ENCODE data around the gene PLCG2.

The PLCG2 gene

DNA sequence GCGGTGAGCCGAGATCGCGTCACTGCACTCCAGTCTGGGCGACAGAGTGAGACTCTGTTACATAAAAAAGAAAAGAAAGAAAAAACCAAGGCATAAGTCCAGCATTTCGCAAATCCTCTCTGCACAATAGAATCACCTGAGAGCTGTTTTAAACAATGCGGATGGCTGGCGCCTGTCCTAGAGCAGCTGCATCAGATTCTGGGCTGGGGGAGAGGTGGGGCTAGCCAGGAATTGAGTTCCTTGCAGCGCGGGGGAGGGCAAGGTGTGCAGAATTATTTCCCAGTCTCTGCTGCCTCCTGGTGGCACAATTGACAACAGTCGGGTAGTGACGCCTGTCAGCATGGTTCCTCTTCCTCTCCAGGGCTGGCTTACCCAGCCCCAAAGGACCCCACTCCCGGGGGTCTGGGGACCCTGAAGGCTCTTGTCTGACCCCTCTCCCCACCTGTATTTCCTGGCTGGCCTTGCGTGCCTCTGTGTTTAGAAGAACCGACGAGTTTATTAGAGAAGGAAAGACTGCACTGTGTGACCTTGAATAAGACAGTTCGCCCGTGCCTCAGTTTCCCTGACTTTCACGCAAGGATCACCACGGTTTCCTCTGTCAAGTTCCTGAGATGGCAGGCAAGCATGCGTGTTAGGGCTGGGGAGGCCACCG is 41.1 kb upstream of the PLCG2 start:
- TF ChIP-seq, protein P1, sequence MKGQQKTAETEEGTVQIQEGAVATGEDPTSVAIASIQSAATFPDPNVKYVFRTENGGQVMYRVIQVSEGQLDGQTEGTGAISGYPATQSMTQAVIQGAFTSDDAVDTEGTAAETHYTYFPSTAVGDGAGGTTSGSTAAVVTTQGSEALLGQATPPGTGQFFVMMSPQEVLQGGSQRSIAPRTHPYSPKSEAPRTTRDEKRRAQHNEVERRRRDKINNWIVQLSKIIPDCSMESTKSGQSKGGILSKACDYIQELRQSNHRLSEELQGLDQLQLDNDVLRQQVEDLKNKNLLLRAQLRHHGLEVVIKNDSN (IDR thresholded peaks at IDR 0.05): no peak
- TF ChIP-seq, protein P2, sequence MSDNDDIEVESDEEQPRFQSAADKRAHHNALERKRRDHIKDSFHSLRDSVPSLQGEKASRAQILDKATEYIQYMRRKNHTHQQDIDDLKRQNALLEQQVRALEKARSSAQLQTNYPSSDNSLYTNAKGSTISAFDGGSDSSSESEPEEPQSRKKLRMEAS (IDR thresholded peaks at IDR 0.05): peak; percentile 39; the same call in 1 of the 2 replicates
- no peak for TF ChIP-seq TAF1 (IDR thresholded peaks at IDR 0.05; ENCODE audit: low read depth)
- TF ChIP-seq, protein P3, sequence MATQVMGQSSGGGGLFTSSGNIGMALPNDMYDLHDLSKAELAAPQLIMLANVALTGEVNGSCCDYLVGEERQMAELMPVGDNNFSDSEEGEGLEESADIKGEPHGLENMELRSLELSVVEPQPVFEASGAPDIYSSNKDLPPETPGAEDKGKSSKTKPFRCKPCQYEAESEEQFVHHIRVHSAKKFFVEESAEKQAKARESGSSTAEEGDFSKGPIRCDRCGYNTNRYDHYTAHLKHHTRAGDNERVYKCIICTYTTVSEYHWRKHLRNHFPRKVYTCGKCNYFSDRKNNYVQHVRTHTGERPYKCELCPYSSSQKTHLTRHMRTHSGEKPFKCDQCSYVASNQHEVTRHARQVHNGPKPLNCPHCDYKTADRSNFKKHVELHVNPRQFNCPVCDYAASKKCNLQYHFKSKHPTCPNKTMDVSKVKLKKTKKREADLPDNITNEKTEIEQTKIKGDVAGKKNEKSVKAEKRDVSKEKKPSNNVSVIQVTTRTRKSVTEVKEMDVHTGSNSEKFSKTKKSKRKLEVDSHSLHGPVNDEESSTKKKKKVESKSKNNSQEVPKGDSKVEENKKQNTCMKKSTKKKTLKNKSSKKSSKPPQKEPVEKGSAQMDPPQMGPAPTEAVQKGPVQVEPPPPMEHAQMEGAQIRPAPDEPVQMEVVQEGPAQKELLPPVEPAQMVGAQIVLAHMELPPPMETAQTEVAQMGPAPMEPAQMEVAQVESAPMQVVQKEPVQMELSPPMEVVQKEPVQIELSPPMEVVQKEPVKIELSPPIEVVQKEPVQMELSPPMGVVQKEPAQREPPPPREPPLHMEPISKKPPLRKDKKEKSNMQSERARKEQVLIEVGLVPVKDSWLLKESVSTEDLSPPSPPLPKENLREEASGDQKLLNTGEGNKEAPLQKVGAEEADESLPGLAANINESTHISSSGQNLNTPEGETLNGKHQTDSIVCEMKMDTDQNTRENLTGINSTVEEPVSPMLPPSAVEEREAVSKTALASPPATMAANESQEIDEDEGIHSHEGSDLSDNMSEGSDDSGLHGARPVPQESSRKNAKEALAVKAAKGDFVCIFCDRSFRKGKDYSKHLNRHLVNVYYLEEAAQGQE (IDR thresholded peaks at IDR 0.05; ENCODE audit: low read depth): no peak
- no peak for TF ChIP-seq EGR1 (IDR thresholded peaks at IDR 0.05)
- TF ChIP-seq EP300 (IDR thresholded peaks at IDR 0.05; ENCODE audit: borderline replicate concordance): peak; percentile 36; the same call in 1 of the 2 replicates
- TF ChIP-seq RAD21 (IDR thresholded peaks at IDR 0.05; ENCODE audit: low read depth): peak; percentile 97
- no peak for TF ChIP-seq TCF12 (IDR thresholded peaks at IDR 0.05; ENCODE audit: low read depth)
- TF ChIP-seq YY1 (IDR thresholded peaks at IDR 0.05; ENCODE audit: low read depth): no peak
- TF ChIP-seq NFIC (IDR thresholded peaks at IDR 0.05): peak; percentile 37; the same call in 1 of the 2 replicates
- TF ChIP-seq ZBTB7A (IDR thresholded peaks at IDR 0.05; ENCODE audit: low read depth): peak; percentile 92
- TF ChIP-seq FOXM1 (IDR thresholded peaks at IDR 0.05; ENCODE audit: borderline replicate concordance, low read depth): peak; percentile 77; the same call in 1 of the 2 replicates
- TF ChIP-seq TEAD4 (IDR thresholded peaks at IDR 0.05): peak; percentile 24; the same call in 1 of the 2 replicates
- TF ChIP-seq CREB1 (IDR thresholded peaks at IDR 0.05; ENCODE audit: low read depth): no peak
- TF ChIP-seq CEBPB (IDR thresholded peaks at IDR 0.05): peak; percentile 92

DNA sequence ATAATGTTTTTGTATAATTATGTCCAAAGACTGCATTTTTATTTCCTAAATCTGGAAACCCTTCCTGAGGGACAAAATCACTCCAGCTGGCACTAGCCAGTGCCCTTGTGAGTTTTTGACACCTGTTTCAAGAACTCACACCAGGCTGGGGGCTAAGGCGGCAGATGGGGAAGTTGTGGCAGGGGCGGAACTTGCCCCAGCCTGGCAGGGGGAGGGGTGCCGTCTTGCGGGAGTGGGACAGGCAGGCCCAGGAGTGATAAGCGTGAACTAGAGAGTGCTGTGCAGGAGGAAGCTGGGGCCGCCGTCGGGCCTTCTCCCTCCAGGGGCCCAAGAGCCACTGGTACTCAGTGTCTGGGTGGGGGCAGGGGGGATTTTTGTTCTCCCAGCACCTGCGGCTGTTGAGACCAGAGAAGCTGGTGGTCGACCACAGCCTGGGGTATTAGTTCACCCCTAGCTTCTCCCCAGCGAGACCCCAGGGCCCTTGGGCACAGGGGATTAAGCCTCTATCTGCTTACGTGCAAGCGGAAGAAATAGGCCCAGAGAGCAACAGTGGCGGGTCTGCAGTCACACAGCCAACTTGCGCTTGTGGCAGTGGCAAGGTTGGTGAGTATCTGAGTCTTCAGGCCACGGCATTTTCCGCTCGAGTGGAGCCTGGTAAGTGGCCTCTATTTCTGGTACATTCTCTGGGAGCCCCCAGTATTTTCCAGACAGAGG is 40.2 kb upstream of the PLCG2 start:
- TF ChIP-seq TEAD4 (IDR thresholded peaks at IDR 0.05): no peak
- TF ChIP-seq ZBTB7A (IDR thresholded peaks at IDR 0.05; ENCODE audit: low read depth): no peak
- TF ChIP-seq, protein P3 (IDR thresholded peaks at IDR 0.05; ENCODE audit: low read depth): no peak
- TF ChIP-seq, protein P1 (IDR thresholded peaks at IDR 0.05): no peak
- no peak for TF ChIP-seq TAF1 (IDR thresholded peaks at IDR 0.05; ENCODE audit: low read depth)
- TF ChIP-seq TCF12 (IDR thresholded peaks at IDR 0.05; ENCODE audit: low read depth): no peak
- TF ChIP-seq, protein P2 (IDR thresholded peaks at IDR 0.05): no peak

DNA sequence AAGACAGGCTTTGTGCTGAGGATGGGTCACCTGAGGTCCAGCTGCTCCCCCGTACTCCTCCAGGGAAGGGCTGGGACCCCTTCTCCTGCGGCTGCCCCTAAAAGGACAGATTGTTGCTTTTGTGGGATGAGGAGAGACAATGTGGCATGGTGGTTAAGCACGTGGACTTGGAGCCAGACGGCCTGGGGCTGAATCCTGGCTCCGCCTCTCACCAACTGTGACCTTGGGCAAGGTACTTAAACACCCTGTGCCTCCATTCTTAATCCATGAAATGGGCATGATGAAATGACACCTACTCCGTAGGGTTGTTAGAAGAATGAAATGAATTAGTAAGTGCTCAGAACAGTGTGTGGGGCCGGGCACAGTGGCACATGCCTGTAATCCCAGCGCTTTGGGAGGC is 39.6 kb upstream of the PLCG2 start:
- no peak for TF ChIP-seq EP300 (IDR thresholded peaks at IDR 0.05; ENCODE audit: borderline replicate concordance)
- TF ChIP-seq TCF12 (IDR thresholded peaks at IDR 0.05; ENCODE audit: low read depth): no peak
- TF ChIP-seq, protein P3 (IDR thresholded peaks at IDR 0.05; ENCODE audit: low read depth): no peak
- TF ChIP-seq YY1 (IDR thresholded peaks at IDR 0.05; ENCODE audit: low read depth): no peak
- no peak for TF ChIP-seq RAD21 (IDR thresholded peaks at IDR 0.05; ENCODE audit: low read depth)
- TF ChIP-seq FOXM1 (IDR thresholded peaks at IDR 0.05; ENCODE audit: borderline replicate concordance, low read depth): no peak
- TF ChIP-seq NFIC (IDR thresholded peaks at IDR 0.05): no peak
- no peak for TF ChIP-seq CEBPB (IDR thresholded peaks at IDR 0.05)
- TF ChIP-seq TEAD4 (IDR thresholded peaks at IDR 0.05): no peak
- TF ChIP-seq TAF1 (IDR thresholded peaks at IDR 0.05; ENCODE audit: low read depth): no peak

DNA sequence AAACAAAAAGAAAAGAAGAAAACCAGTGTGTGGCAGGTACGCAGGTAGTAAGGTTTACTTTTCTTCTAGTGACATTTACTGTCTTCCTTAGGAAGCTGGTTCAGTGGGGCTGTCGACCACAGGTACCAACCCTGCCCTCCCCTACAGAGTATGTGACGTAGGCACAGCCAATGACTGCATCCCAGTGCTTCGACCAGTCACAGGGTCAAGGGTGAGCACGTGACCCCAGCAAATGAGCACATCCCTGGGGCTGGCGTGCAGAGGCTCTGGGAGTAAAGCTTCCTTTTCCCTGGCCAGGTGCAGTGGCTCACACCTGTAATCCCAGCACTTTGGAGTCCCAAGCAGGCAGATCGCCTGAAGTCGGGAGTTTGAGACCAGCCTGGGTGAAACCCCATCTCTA is 38.9 kb upstream of the PLCG2 start:
- TF ChIP-seq TCF12 (IDR thresholded peaks at IDR 0.05; ENCODE audit: low read depth): no peak
- no peak for TF ChIP-seq RAD21 (IDR thresholded peaks at IDR 0.05; ENCODE audit: low read depth)
- TF ChIP-seq, protein P1 (IDR thresholded peaks at IDR 0.05): peak; percentile 51; the same call in 1 of the 2 replicates
- TF ChIP-seq EP300 (IDR thresholded peaks at IDR 0.05; ENCODE audit: borderline replicate concordance): no peak
- no peak for TF ChIP-seq CEBPB (IDR thresholded peaks at IDR 0.05)
- TF ChIP-seq, protein P3 (IDR thresholded peaks at IDR 0.05; ENCODE audit: low read depth): no peak
- TF ChIP-seq CREB1 (IDR thresholded peaks at IDR 0.05; ENCODE audit: low read depth): no peak
- TF ChIP-seq, protein P2 (IDR thresholded peaks at IDR 0.05): no peak
